Measurements from ENCODE around the gene CAMK1. TPM values are rescaled to one million over a fixed set of nuclear protein-coding genes. Genes with fewer than 3 reads are reported as not detected.

The CAMK1 gene
- total RNA-seq, 1 experiment from 2014 or later: 9.7 TPM

DNA sequence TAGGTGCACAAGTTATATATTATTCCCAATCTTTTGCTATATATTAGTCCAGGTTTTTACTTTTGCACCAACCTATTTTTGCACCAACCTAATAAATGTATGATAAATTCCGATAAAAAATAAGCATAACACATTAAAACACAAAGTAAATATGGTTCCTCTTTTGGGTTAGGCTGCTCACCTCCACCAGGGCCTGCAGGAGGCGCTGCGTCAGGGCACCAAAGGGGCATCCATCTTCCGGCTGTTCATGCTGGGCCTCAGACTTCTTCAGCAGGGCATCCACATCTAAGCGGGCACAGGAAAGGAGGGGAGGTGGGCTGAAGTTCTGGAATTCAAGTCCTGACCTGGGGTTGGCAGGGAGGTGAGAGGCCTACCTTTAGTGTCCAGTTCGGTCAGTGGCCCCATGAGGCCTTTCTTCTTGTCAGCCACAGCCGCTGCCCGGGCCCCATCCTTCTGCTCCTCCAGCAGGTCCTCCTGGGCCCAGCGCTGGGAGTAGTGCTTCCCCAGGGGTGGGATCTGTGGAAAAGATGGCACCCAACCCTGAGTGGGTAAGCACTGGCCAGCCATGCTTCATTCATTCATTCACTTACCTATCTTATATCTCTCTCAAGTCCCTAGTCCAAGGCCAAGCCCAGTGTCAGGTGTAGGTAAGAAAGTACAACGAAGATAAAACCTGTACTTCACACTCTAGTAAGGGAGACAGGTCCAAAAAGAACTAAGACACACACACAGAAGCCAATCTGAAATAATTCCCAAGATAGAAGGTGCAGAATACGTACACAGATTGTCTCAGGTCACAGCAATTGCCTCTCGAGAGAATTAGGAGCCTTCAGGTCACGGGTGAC lies 17.3 kb upstream of the CAMK1 start:
- peaks cover 3% of the 10 kb centered on the region for H3K36me3 ChIP-seq (ENCODE audit: control insufficient read depth, insufficient read depth, low read length)
- no peak overlapping the region for H3K4me3 ChIP-seq (ENCODE audit: low read depth, low read length)
- Mint-ChIP-seq H3K27ac (ENCODE audit: unreplicated experiment) (no peak overlapping the region), H3K4me3 (ENCODE audit: unreplicated experiment) (no peak overlapping the region), H3K36me3 (ENCODE audit: insufficient read depth, unreplicated experiment) (peaks cover 67% of the 10 kb centered on the region), H3K9me3 (ENCODE audit: unreplicated experiment) (no peaks in the 10 kb centered on the region), H3K27me3 (ENCODE audit: insufficient read depth, unreplicated experiment) (no peaks in the 10 kb centered on the region), H3K4me1 (ENCODE audit: low read depth, unreplicated experiment) (peaks cover 12% of the 10 kb centered on the region)
- TF ChIP-seq, protein P1, sequence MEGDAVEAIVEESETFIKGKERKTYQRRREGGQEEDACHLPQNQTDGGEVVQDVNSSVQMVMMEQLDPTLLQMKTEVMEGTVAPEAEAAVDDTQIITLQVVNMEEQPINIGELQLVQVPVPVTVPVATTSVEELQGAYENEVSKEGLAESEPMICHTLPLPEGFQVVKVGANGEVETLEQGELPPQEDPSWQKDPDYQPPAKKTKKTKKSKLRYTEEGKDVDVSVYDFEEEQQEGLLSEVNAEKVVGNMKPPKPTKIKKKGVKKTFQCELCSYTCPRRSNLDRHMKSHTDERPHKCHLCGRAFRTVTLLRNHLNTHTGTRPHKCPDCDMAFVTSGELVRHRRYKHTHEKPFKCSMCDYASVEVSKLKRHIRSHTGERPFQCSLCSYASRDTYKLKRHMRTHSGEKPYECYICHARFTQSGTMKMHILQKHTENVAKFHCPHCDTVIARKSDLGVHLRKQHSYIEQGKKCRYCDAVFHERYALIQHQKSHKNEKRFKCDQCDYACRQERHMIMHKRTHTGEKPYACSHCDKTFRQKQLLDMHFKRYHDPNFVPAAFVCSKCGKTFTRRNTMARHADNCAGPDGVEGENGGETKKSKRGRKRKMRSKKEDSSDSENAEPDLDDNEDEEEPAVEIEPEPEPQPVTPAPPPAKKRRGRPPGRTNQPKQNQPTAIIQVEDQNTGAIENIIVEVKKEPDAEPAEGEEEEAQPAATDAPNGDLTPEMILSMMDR (IDR thresholded peaks at IDR 0.05; ENCODE audit: insufficient read depth in 1 of 2, low read depth in 1 of 2, low read length in 1 of 2, severe bottlenecking in 1 of 2, unreplicated experiment in 1 of 2): peak; percentile 30 to 34
- ChIA-PET POLR2A (no interaction called here), CTCF (interaction anchor here (0.8 kb wide), 1 partner anchor 15 kb away, joined by 3 read pairs; no protein-coding TSS in a partner anchor)
- H3K4me1 ChIP-seq: 0 out of 2 replicates have a peak, but pooled peaks cover 6% of the 10 kb centered on the region
- no TSS peak for BruUV-seq (replicated peaks)
- no peaks in the 10 kb centered on the region for H3K27me3 ChIP-seq (replicated peaks; ENCODE audit: control insufficient read depth, insufficient read depth, low read length)
- no peak for DNase-seq
- H3K9me3 ChIP-seq: no peaks in the 10 kb centered on the region
- intact Hi-C loops (cut with micrococcal nuclease; ENCODE audit: unreplicated experiment): no loop called here

DNA sequence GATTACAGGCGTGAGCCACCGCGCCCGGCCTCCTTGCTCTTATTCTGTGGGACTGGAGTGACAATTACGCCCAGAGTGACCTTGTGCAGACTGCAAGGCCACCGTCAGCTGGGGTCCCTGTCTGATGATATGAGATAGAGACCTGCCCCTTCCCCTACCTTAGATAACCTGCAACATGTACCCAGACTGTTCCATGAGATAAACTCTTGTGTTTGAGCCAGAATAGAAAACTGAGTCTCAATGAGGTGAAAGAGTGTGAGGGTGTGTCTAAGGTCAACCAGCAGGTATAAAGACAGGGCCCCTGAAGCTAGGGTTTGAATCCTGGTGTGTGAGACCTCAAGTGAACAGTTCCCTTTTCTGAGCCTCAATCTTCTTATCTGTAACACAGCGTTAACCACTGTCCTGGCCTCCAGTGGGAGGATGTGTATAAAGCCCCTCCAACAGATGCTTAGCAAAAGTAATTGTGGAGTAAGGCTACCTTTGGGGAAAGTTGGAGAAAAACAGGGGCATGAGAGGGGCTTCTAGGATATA lies 16.5 kb upstream of the CAMK1 start:
- H3K4me3 ChIP-seq (ENCODE audit: low read depth, low read length): no peak overlapping the region
- ChIA-PET CTCF (interaction anchor here (0.8 kb wide), 1 partner anchor 14 kb away, joined by 3 read pairs; no protein-coding TSS in a partner anchor), POLR2A (interaction anchor here (0.5 kb wide), 1 partner anchor 13 kb away, joined by 5 read pairs; no protein-coding TSS in a partner anchor)
- H3K36me3 ChIP-seq (ENCODE audit: control insufficient read depth, insufficient read depth, low read length): peaks cover 3% of the 10 kb centered on the region
- TF ChIP-seq, protein P1 (IDR thresholded peaks at IDR 0.05; ENCODE audit: insufficient read depth in 1 of 2, low read depth in 1 of 2, low read length in 1 of 2, severe bottlenecking in 1 of 2, unreplicated experiment in 1 of 2): no peak
- no peaks in the 10 kb centered on the region for H3K27me3 ChIP-seq (replicated peaks; ENCODE audit: control insufficient read depth, insufficient read depth, low read length)
- intact Hi-C loops (cut with micrococcal nuclease; ENCODE audit: unreplicated experiment): no loop called here
- H3K4me3 Mint-ChIP-seq (ENCODE audit: unreplicated experiment): no peak overlapping the region
- no peaks in the 10 kb centered on the region for H3K9me3 Mint-ChIP-seq (ENCODE audit: unreplicated experiment)
- H3K4me1 ChIP-seq: no peaks in the 10 kb centered on the region
- H3K27ac Mint-ChIP-seq (ENCODE audit: unreplicated experiment): no peak overlapping the region
- H3K27me3 Mint-ChIP-seq (ENCODE audit: insufficient read depth, unreplicated experiment): no peaks in the 10 kb centered on the region
- no TSS peak for BruUV-seq (replicated peaks)
- DNase-seq: no peak
- H3K4me1 Mint-ChIP-seq (ENCODE audit: low read depth, unreplicated experiment): peaks cover 6% of the 10 kb centered on the region
- H3K36me3 Mint-ChIP-seq (ENCODE audit: insufficient read depth, unreplicated experiment): peaks cover 60% of the 10 kb centered on the region
- no peaks in the 10 kb centered on the region for H3K9me3 ChIP-seq

DNA sequence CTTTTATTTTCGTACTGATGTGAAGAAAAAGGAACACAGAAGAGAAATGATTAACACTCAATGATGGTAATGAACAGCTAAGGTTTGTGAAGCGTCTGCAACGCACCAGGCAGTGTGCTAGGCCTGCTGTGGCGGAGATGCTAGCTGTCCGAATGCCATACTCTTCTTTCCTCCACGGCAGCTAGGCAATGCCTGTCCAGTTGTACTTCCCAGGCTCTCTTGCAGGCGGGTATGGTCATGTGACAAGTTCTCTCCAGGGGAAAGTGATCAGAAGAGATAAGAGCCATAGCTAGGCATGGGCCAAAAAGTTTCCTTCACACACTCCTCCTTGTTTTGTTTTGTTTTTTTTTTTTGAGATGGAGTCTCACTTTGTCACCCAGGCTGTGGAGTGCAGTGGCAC lies 15.9 kb upstream of the CAMK1 start:
- TF ChIP-seq, protein P1 (IDR thresholded peaks at IDR 0.05; ENCODE audit: insufficient read depth in 1 of 2, low read depth in 1 of 2, low read length in 1 of 2, severe bottlenecking in 1 of 2, unreplicated experiment in 1 of 2): no peak
- H3K9me3 ChIP-seq: no peaks in the 10 kb centered on the region
- no peaks in the 10 kb centered on the region for H3K9me3 Mint-ChIP-seq (ENCODE audit: unreplicated experiment)
- H3K36me3 ChIP-seq (ENCODE audit: control insufficient read depth, insufficient read depth, low read length): peaks cover 3% of the 10 kb centered on the region
- no peaks in the 10 kb centered on the region for H3K4me1 ChIP-seq
- intact Hi-C loops (cut with micrococcal nuclease; ENCODE audit: unreplicated experiment): no loop called here
- ChIA-PET POLR2A (no interaction called here), CTCF (interaction anchor here (0.6 kb wide), 1 partner anchor 401 kb away, joined by 6 read pairs; no protein-coding TSS in a partner anchor)
- H3K27me3 Mint-ChIP-seq (ENCODE audit: insufficient read depth, unreplicated experiment): no peaks in the 10 kb centered on the region
- no peak overlapping the region for H3K4me3 Mint-ChIP-seq (ENCODE audit: unreplicated experiment)
- no peak overlapping the region for H3K4me3 ChIP-seq (ENCODE audit: low read depth, low read length)
- no peak for DNase-seq
- peaks cover 56% of the 10 kb centered on the region for H3K36me3 Mint-ChIP-seq (ENCODE audit: insufficient read depth, unreplicated experiment)
- H3K27me3 ChIP-seq (replicated peaks; ENCODE audit: control insufficient read depth, insufficient read depth, low read length): no peaks in the 10 kb centered on the region
- no peak overlapping the region for H3K27ac Mint-ChIP-seq (ENCODE audit: unreplicated experiment)
- peaks cover 6% of the 10 kb centered on the region for H3K4me1 Mint-ChIP-seq (ENCODE audit: low read depth, unreplicated experiment)
- BruUV-seq (replicated peaks): no TSS peak

All from Caco-2 (cell line).